Neutrophil (primary cell): Measurements from ENCODE around the gene FOSL1.
A peak's percentile ranks its signal among the peaks of the same experiment; 100 is the strongest.

Experiments used
- H3K27ac ChIP-seq: fragments of 200-600 bp; sonication (generic); 2 replicates; pipeline ENCODE4 v1.5.1; 2016; ENCODE audit warnings: mild to moderate bottlenecking, moderate library complexity
- H3K27me3 ChIP-seq: fragments of 200-600 bp; sonication (generic); 2 replicates; pipeline ENCODE4 v1.6.0; 2016; ENCODE audit warnings: mild to moderate bottlenecking
- H3K36me3 ChIP-seq: fragments of 200-600 bp; sonication (generic); 2 replicates; pipeline ENCODE4 v1.5.1; 2017
- H3K4me1 ChIP-seq, 2 experiments: fragments of 200-600 bp in 1 of 2; sonication (generic) in 1 of 2; 1 replicate in 1 of 2; 2 replicates in 1 of 2; pipeline versions ENCODE4 v1.5.1 to v1.6.1; 2013 to 2016; ENCODE audit warnings: low read depth in 1 of 2, low read length in 1 of 2, mild to moderate bottlenecking in 1 of 2, moderate library complexity in 1 of 2; ENCODE audit not compliant: control insufficient read depth in 1 of 2, insufficient read depth in 1 of 2
- H3K4me3 ChIP-seq, 2 experiments: fragments of 200-600 bp in 1 of 2; sonication (generic) in 1 of 2; 1 replicate in 1 of 2; 2 replicates in 1 of 2; pipeline ENCODE4 v1.5.1; 2013 to 2016; ENCODE audit warnings: low read depth in 1 of 2, low read length in 1 of 2, mild to moderate bottlenecking in 1 of 2, moderate library complexity in 1 of 2
- H3K9me3 ChIP-seq: fragments of 200-600 bp; sonication (generic); 2 replicates; pipeline ENCODE4 v1.5.1; 2016
- TF ChIP-seq, protein P1 (sequence below): fragments of 200-600 bp; sonication (generic); IDR thresholded peaks from 2 replicates; pipeline ENCODE4 v1.5.1; 2016; ENCODE audit warnings: antibody characterized with exemption

FOSL1 gene

DNA sequence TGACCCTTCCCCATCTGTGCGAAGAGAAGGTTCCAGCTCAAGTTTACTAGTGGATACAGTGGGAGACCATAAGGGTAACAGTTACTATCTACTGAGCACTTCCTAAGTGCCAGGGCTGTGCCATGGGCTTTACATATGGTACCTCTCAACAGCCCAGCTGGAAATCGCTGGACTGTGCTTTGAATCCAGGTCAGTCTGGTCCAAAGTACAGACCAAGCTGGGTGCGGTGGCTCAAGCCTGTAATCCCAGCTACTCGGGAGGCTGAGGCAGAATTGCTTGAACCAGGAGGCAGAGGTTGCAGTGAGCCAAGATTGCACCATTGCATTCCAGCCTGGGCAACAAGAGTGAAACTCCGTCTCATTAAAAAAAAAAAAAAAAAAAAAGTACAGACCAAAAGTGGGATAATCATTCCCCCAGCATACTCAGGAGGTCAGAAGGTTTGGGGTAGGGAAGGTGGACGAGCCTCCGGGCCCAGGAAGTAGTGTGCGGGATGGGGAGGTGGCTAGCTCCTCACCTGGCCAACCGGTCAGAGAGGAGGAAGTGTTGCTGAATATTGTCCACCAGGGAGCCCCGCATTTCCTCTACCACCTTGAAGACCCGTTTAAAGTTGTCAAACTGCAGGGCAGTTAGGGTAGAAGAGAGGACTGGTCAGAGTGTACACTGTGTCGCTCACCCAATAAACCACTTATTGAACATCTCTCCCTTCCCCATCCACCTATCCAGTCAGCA lies 14.2 kb downstream of the FOSL1 start:
- Histone ChIP-seq H3K27me3 (no peaks in the 10 kb centered on the region), H3K27ac (peak overlapping the region; percentile 27), H3K4me3 (no peak overlapping the region), H3K36me3 (peaks cover 25% of the 10 kb centered on the region), H3K4me1 (peaks cover 52 to 60% of the 10 kb centered on the region in 2 experiments), H3K9me3 (no peaks in the 10 kb centered on the region)
- TF ChIP-seq, protein P1, sequence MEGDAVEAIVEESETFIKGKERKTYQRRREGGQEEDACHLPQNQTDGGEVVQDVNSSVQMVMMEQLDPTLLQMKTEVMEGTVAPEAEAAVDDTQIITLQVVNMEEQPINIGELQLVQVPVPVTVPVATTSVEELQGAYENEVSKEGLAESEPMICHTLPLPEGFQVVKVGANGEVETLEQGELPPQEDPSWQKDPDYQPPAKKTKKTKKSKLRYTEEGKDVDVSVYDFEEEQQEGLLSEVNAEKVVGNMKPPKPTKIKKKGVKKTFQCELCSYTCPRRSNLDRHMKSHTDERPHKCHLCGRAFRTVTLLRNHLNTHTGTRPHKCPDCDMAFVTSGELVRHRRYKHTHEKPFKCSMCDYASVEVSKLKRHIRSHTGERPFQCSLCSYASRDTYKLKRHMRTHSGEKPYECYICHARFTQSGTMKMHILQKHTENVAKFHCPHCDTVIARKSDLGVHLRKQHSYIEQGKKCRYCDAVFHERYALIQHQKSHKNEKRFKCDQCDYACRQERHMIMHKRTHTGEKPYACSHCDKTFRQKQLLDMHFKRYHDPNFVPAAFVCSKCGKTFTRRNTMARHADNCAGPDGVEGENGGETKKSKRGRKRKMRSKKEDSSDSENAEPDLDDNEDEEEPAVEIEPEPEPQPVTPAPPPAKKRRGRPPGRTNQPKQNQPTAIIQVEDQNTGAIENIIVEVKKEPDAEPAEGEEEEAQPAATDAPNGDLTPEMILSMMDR = no peak

GRCh38 chr11:65885231-65885630 lies 15.0 kb downstream of the FOSL1 start:
- Histone ChIP-seq H3K4me3 (no peak overlapping the region), H3K9me3 (no peaks in the 10 kb centered on the region), H3K4me1 (peaks cover 45 to 54% of the 10 kb centered on the region in 2 experiments), H3K27ac (peak overlapping the region; percentile 35), H3K27me3 (no peaks in the 10 kb centered on the region), H3K36me3 (peaks cover 25% of the 10 kb centered on the region)
- TF ChIP-seq, protein P1 = no peak

GRCh38 chr11:65884716-65885092 lies 15.5 kb downstream of the FOSL1 start:
- Histone ChIP-seq H3K4me1 (peaks cover 40 to 51% of the 10 kb centered on the region in 2 experiments), H3K4me3 (no peak overlapping the region), H3K9me3 (no peaks in the 10 kb centered on the region), H3K27ac (peak overlapping the region; percentile 35), H3K36me3 (peaks cover 25% of the 10 kb centered on the region), H3K27me3 (no peaks in the 10 kb centered on the region)
- TF ChIP-seq, protein P1 = peak; percentile 99

- Histone ChIP-seq H3K27me3 (no peaks in the 10 kb centered on the region), H3K4me3 (no peak overlapping the region), H3K4me1 (peaks cover 33 to 47% of the 10 kb centered on the region in 2 experiments), H3K27ac (peak overlapping the region; percentile 35), H3K36me3 (peaks cover 25% of the 10 kb centered on the region), H3K9me3 (no peaks in the 10 kb centered on the region)
- TF ChIP-seq, protein P1 = no peak
Measured at GRCh38 chr11:65883786-65884715, 16.1 kb downstream of the FOSL1 start.

- H3K4me1 ChIP-seq = peaks cover 25 to 41% of the 10 kb centered on the region in 2 experiments
- peaks cover 25% of the 10 kb centered on the region for H3K36me3 ChIP-seq
- no peaks in the 10 kb centered on the region for H3K27me3 ChIP-seq
- no peak overlapping the region for H3K4me3 ChIP-seq
- H3K9me3 ChIP-seq = no peaks in the 10 kb centered on the region
- H3K27ac ChIP-seq = no peak overlapping the region
- TF ChIP-seq, protein P1 = no peak
Measured at GRCh38 chr11:65883058-65883761, 17.0 kb downstream of the FOSL1 start.
